Glutamatergic neuron (in vitro differentiated cells): Measurements from ENCODE around the gene TBC1D17. TPM values are rescaled to one million over a fixed set of nuclear protein-coding genes. Genes with fewer than 3 reads are reported as not detected.

Experiments used
- DNase-seq: peaks from one replicate; pipeline ENCODE4 v3.0.0; 2022
- H3K27ac Mint-ChIP-seq: one replicate; pipeline ENCODE4 v1.8.0; 2020; ENCODE audit warnings: mild to moderate bottlenecking, mixed read lengths, inconsistent platforms; ENCODE audit not compliant: unreplicated experiment
- H3K27me3 Mint-ChIP-seq: one replicate; pipeline ENCODE4 v1.8.0; 2020; ENCODE audit warnings: mild to moderate bottlenecking, moderate library complexity, mixed read lengths, inconsistent platforms; ENCODE audit not compliant: unreplicated experiment
- H3K36me3 Mint-ChIP-seq: one replicate; pipeline ENCODE4 v1.8.0; 2020; ENCODE audit warnings: mild to moderate bottlenecking, mixed read lengths, inconsistent platforms; ENCODE audit not compliant: unreplicated experiment
- H3K4me1 Mint-ChIP-seq: one replicate; pipeline ENCODE4 v1.8.0; 2020; ENCODE audit warnings: mild to moderate bottlenecking, low read depth, mixed read lengths, inconsistent platforms; ENCODE audit not compliant: unreplicated experiment
- H3K4me3 Mint-ChIP-seq: one replicate; pipeline ENCODE4 v1.8.0; 2020; ENCODE audit warnings: mild to moderate bottlenecking, mixed read lengths, inconsistent platforms; ENCODE audit not compliant: unreplicated experiment
- H3K9me3 Mint-ChIP-seq: one replicate; pipeline ENCODE4 v1.8.0; 2020; ENCODE audit warnings: mild to moderate bottlenecking, moderate library complexity, mixed read lengths, inconsistent platforms; ENCODE audit not compliant: unreplicated experiment
- total RNA-seq: library from RNA; stranded (reverse); fragmentation: NEBNext Ultra II Directional; extraction: Animal tissue kit (Norgen Biotek cat#: 25700); gene quantifications from one replicate; pipeline ENCODE4 v1.2.1, GENCODE V29; 2021; ENCODE audit not compliant: unreplicated experiment
- TF ChIP-seq, protein P1 (sequence below): fragments of 200-600 bp; sonication (generic); IDR thresholded peaks from one replicate; pipeline ENCODE4 v1.5.0; 2021; ENCODE audit not compliant: partially characterized antibody, unreplicated experiment

TBC1D17 gene
- total RNA-seq, 1 donor from 2014 or later = 56.8 TPM

DNA sequence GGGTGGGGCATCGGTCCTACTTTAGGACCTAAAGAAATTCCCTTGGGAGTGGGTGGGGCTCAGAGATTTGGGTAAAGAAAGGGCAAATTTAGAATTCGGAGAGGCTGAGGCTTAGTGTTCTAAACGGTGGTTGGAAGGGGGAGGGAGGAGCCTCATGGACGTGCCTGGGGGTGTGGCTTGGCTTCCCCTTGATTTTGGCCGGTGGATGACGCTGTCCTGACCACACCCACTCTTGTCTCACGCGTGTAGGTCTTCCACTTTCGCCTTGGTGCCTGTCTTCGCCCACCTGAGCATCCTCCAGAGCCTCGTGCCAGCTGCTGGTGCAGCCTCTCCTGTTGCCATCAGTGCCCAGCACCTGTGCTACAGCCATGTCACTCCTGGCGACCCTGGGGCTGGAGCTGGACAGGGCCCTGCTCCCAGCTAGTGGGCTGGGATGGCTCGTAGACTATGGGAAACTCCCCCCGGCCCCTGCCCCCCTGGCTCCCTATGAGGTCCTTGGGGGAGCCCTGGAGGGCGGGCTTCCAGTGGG is 53.0 kb downstream of the TBC1D17 start:
- TF ChIP-seq, protein P1, sequence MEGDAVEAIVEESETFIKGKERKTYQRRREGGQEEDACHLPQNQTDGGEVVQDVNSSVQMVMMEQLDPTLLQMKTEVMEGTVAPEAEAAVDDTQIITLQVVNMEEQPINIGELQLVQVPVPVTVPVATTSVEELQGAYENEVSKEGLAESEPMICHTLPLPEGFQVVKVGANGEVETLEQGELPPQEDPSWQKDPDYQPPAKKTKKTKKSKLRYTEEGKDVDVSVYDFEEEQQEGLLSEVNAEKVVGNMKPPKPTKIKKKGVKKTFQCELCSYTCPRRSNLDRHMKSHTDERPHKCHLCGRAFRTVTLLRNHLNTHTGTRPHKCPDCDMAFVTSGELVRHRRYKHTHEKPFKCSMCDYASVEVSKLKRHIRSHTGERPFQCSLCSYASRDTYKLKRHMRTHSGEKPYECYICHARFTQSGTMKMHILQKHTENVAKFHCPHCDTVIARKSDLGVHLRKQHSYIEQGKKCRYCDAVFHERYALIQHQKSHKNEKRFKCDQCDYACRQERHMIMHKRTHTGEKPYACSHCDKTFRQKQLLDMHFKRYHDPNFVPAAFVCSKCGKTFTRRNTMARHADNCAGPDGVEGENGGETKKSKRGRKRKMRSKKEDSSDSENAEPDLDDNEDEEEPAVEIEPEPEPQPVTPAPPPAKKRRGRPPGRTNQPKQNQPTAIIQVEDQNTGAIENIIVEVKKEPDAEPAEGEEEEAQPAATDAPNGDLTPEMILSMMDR = no peak
- DNase-seq = peak; percentile 51
- Mint-ChIP-seq H3K4me3 (peak overlapping the region; percentile 99), H3K4me1 (peaks cover 16% of the 10 kb centered on the region), H3K27ac (peak overlapping the region; percentile 100), H3K27me3 (peaks cover 32% of the 10 kb centered on the region), H3K36me3 (peaks cover 8% of the 10 kb centered on the region), H3K9me3 (peaks cover 25% of the 10 kb centered on the region)

DNA sequence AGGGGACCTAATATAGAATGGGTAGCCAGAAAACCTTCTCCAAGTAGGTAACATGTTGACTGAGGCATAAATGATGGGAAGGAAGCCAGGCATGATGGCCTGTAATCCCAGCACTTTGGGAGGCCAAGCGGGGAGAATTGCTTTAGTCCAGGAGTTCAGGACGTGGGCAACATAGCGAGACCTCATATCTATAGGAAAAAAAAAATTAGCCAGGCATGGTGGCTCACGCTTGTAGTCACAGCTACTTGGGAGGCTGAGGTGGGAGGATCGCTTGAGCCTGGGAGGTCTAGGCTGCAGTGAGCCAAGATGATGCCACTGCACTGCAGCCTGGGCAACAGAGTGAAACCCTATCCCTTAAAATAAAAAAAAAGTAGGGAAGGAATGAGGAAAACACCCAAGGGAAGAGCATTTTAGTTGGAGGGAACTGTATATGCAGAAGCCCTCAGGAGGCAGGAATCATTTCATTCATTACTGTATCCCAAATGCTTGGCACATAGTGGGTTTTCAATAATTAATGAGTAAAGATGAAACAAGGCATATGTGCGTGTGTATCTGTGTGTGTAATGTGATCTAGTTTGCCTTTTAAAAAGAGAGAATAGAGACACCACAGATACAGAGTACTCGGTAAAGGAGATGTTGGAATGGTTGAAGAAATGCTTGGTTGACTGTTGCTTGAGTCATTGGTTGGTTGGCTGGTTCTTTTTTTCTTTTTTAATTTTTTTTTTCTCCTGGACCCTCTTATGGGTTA is 54.0 kb downstream of the TBC1D17 start:
- TF ChIP-seq, protein P1 = no peak
- H3K4me3 Mint-ChIP-seq = peak overlapping the region; percentile 61
- H3K4me1 Mint-ChIP-seq = peaks cover 16% of the 10 kb centered on the region
- DNase-seq = no peak
- H3K27me3 Mint-ChIP-seq = peaks cover 32% of the 10 kb centered on the region
- peak overlapping the region; percentile 80 for H3K27ac Mint-ChIP-seq
- peaks cover 8% of the 10 kb centered on the region for H3K36me3 Mint-ChIP-seq
- H3K9me3 Mint-ChIP-seq = peaks cover 23% of the 10 kb centered on the region

DNA sequence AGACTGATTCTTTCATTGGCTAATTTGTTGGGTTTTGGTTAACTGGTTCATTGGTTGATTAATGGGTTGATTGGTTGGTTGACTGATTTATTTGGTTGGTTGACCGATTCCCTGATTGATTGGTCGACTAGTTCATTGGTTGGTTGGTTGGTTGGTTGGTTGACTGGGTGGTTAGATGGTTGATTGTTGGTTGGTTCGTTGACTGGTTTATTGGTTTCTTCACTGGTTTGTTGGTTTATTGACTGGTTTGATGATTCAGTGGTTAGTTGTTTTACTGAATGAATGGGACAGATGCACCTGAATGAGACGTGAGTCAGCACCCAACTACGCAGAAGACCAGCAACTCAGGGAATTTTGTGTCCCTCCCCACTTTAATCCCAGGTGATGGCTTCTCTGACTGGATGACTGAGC is 54.5 kb downstream of the TBC1D17 start:
- TF ChIP-seq, protein P1 = no peak
- Mint-ChIP-seq H3K4me3 (peak overlapping the region; percentile 61), H3K36me3 (peaks cover 8% of the 10 kb centered on the region), H3K4me1 (peaks cover 16% of the 10 kb centered on the region), H3K9me3 (peaks cover 23% of the 10 kb centered on the region), H3K27ac (peak overlapping the region; percentile 80), H3K27me3 (peaks cover 32% of the 10 kb centered on the region)
- DNase-seq = no peak

DNA sequence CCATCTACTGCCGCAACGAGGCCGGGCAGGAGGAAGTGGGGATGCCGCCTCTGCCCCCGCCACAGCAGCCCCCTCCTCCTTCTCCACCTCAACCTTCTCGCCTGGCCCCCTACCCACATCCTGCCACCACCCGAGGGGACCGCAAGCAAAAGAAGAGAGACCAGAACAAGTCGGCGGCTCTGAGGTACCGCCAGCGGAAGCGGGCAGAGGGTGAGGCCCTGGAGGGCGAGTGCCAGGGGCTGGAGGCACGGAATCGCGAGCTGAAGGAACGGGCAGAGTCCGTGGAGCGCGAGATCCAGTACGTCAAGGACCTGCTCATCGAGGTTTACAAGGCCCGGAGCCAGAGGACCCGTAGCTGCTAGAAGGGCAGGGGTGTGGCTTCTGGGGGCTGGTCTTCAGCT is 55.2 kb downstream of the TBC1D17 start:
- no peak overlapping the region for H3K4me3 Mint-ChIP-seq
- peaks cover 11% of the 10 kb centered on the region for H3K4me1 Mint-ChIP-seq
- no peak for DNase-seq
- no peak overlapping the region for H3K27ac Mint-ChIP-seq
- TF ChIP-seq, protein P1 = no peak
- H3K9me3 Mint-ChIP-seq = peaks cover 23% of the 10 kb centered on the region
- H3K27me3 Mint-ChIP-seq = peaks cover 30% of the 10 kb centered on the region
- peaks cover 8% of the 10 kb centered on the region for H3K36me3 Mint-ChIP-seq

DNA sequence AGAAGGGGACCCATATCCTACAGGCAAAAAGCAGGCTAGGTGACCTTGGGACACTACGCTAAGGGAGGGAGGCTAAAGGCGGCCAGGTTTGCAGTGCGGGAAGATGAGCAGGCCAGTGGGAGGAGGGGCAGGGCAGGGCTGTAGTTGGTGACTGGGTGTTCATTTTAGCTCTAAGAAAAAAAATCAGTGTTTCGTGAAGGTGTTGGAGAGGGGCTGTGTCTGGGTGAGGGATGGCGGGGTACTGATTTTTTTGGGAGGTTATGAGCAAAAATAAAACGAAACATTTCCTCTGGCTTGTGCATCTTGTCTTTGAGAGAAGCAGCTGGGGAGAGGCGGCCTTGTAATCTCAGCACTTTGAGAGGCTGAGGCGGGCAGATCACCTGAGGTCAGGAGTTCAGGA is 56.1 kb downstream of the TBC1D17 start:
- Mint-ChIP-seq H3K36me3 (peaks cover 8% of the 10 kb centered on the region), H3K9me3 (peaks cover 18% of the 10 kb centered on the region), H3K4me3 (no peak overlapping the region), H3K27ac (no peak overlapping the region), H3K27me3 (peaks cover 24% of the 10 kb centered on the region), H3K4me1 (peaks cover 6% of the 10 kb centered on the region)
- TF ChIP-seq, protein P1 = no peak
- no peak for DNase-seq
